DND-41 (cell line): ENCODE results near the gene EAPP.
"Not testable (repeated sequence)": the region's sequence is repeated elsewhere in the genome, so short reads cannot be mapped to it uniquely, and the experiment has no call there.

ENCODE experiments used
- EZH2 ChIP-seq: IDR thresholded peaks from 3 replicates; pipeline ENCODE4 v1.6.1; 2012; ENCODE audit warnings: borderline replicate concordance, low read depth, mild to moderate bottlenecking, moderate library complexity, low read length, inconsistent platforms; ENCODE audit not compliant: severe bottlenecking
- TF ChIP-seq, protein P1 (sequence below): IDR thresholded peaks from 2 replicates; pipeline ENCODE4 v1.5.1; 2012; ENCODE audit warnings: borderline replicate concordance, low read length, moderate library complexity, mild to moderate bottlenecking; ENCODE audit not compliant: poor library complexity, severe bottlenecking; ENCODE audit errors: extremely low read depth

GRCh38 chr14:34555583-34556497 is 16.3 kb upstream of the EAPP start:
- TF ChIP-seq, protein P1, sequence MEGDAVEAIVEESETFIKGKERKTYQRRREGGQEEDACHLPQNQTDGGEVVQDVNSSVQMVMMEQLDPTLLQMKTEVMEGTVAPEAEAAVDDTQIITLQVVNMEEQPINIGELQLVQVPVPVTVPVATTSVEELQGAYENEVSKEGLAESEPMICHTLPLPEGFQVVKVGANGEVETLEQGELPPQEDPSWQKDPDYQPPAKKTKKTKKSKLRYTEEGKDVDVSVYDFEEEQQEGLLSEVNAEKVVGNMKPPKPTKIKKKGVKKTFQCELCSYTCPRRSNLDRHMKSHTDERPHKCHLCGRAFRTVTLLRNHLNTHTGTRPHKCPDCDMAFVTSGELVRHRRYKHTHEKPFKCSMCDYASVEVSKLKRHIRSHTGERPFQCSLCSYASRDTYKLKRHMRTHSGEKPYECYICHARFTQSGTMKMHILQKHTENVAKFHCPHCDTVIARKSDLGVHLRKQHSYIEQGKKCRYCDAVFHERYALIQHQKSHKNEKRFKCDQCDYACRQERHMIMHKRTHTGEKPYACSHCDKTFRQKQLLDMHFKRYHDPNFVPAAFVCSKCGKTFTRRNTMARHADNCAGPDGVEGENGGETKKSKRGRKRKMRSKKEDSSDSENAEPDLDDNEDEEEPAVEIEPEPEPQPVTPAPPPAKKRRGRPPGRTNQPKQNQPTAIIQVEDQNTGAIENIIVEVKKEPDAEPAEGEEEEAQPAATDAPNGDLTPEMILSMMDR: not testable (repeated sequence)
- not testable (repeated sequence) for TF ChIP-seq EZH2
